GM19023 (cell line): ENCODE data around the gene BOLL.
"Not testable (repeated sequence)": the region's sequence is repeated elsewhere in the genome, so short reads cannot be mapped to it uniquely, and the experiment has no call there.

Source experiments
- ATAC-seq: cut with Tn5 transposase; IDR thresholded peaks from one replicate; pipeline ENCODE4 v1.9.1; 2021; ENCODE audit warnings: mild to moderate bottlenecking, moderate library complexity; ENCODE audit not compliant: unreplicated experiment

Gene BOLL

DNA sequence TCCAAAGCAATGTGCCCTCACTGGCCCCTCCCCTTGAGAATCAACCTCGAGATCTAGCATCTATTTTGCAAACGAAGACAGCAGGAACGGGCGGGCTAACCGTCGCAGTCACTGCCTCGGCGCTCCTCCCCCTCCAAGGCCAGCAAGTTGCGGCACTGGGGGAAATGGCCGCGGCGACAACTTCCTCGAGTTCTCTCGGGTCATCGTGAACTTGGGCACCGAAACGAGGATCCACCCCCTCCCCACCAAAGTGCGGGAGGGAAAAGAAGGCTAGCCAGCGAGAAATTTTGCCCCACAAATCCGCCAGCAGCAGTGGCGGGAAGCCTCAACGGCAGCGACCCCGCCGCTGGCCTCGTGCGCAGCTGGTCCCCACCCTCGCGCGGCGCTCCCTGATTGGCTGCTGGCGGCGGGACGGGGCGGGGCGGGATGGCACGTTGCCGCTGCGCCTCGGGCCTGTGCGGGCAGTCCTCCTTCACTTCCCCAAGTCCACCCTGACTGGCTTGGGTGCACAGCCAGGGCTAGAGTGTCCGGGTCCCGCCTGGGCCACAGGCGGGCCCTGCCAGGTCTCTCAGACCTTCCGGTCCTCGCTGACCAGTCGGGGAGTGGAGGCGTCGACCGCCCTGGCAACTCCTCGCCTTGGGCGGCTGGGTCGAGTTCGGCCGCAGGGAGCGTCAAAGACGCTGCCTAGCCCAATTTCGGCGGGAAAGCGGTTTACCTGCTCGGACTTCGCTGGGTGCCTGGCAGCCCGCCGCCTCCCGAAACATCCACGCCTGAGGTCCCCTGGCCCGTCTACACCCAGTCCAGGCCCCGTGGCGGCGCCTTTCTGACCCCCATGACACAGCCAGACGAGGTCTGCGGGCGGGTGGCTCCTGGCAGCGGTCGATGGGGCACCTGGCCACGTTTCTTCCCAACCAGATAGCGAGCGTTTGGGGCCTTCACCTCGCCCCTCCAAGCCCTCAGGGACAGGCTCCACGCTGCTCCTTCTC, at the start of gene BOLL:
TSS of gene BOLL (minus strand) at position 364 of the 986 bp plus-strand sequence. CDS start 3,469 bp downstream, outside the sequence.
- ATAC-seq = no peak

- ATAC-seq = not testable (repeated sequence)
Measured at GRCh38 chr2:197834771-197835170, 49.7 kb upstream of the BOLL start.

DNA sequence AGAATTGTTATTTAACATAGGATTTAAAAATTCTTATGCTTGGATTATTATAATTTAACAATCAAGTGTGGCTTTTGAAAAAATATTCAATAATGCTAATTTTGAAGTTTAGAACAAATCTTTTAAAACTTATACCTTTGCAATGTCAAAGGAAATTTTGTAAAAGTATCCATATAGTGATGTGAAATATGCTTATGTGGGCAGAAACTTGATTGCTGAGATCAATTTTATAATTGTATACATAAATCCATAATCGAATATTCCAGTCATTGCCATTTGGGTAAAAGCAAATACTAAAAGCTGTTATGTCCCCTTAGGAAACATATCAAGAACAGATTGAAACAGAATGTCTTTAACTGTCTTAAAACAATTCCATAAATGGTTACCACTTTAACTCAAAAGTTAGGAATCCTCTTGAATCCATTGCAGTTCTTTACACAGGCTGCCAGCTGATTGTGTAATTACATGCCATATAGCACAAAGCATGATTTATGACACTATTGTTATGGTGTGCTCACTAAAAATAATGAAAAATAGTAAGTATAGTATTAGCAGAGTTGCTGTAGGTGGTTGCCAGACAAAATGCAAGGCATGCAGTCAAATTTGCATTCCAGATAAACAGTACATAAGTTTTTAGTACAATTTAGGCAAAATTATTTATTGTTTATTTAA, 43.5 kb upstream of the BOLL start:
- ATAC-seq = no peak

DNA sequence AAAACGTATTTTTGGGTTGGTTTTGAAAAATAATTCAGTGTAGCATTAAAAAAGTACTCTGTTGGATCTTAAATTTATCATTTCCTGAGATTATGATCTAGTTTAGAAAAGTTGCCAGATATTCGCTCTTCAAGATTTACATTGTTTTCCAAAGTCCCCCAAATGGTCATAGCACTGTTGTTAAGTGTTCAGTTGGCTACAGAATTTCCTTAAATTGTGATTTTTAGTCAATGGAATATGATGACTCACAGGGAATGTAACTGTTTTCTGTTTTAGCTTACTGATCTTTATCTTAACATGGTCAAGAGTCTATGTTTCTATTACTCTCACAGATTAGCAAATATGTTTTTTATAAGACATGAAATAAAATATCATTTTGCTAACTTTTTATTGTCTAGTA, 42.5 kb upstream of the BOLL start:
- no peak for ATAC-seq

GRCh38 chr2:197822333-197822732, 37.2 kb upstream of the BOLL start:
- ATAC-seq = no peak

DNA sequence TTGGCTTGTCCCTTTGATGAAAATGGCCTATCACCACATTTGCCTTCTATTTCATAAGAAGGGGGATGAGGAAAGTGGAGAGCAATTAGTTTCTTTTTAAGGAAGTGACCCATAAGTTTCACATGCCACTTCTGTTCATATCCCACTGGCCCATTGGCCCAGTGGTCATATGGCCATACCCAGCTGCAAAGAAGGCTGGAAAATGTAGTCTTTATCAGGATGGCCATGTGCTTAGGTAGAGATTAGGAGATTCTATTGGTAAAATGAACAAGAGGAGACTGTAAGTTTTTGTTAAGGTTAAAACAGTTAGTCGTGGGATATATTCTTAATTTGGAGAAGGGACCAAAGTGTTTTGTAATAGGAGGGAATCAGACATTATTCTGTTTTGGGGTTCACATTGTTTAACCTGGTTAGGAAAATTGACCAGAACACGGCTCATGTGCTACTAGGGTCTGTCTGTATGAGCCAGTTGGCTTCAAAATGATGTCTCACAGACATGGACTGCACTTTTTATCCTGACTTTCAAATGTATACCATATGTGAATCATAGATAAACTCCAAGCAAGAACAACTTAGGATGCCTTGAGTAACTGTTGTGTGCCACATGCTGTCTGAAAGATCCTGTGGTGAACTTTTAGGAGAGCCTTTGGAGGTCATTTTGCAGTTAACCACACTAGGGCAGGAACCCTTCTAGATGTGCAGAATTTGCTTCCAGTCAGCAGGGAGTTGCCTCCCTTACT, 36.6 kb upstream of the BOLL start:
- ATAC-seq = no peak

- no peak for ATAC-seq
Measured at GRCh38 chr2:197814526-197814925, 29.4 kb upstream of the BOLL start.

DNA sequence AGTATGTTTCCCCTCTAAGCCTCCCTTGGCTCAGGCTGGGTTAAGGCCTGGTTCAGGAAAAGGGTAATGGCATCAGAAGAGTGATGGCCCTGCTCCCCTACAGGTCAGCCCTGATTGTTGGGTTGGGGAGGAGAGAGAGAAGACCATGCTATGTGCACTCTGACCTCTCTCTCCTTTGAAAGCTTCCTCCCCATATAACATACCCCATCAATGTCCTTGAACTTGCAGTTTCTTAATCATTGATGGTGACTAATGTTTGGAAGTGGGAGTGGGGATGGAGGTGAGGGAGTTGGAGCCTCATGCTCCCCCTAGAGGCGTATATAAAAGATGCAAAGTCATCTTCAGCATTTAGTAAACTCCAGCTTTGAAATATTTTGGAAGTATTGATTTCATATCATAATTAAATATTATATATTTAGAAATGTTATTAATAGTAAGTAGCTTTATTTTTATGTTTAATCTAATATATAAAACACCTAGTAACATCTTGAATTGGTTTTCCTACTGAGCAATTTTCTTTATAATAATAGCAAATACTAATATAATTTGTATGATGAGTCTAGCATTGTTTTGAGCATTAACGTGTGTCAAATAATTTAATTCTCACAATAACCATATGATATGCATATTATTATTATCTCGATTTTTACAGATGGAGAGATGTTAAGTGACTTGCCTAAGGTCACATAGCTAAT, 28.1 kb upstream of the BOLL start:
- no peak for ATAC-seq

DNA sequence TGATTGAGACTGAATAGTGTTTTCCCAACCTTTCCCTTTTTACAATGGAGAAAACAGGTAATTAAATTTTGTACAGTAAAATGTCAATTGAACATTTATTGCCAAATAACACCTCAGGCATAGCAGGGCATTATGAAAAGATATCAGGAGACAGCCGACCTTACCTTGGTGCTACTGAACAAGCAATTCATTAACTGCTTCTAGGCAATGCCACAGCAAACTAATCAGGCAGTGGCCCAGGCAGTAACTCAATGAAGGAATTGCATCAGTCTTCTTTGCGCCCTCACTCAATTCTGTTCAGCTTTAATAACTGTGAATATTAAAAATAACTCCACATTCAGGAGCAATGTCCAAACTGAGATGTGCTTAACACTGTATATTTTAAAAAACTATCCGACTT, 25.4 kb upstream of the BOLL start:
- ATAC-seq = no peak

DNA sequence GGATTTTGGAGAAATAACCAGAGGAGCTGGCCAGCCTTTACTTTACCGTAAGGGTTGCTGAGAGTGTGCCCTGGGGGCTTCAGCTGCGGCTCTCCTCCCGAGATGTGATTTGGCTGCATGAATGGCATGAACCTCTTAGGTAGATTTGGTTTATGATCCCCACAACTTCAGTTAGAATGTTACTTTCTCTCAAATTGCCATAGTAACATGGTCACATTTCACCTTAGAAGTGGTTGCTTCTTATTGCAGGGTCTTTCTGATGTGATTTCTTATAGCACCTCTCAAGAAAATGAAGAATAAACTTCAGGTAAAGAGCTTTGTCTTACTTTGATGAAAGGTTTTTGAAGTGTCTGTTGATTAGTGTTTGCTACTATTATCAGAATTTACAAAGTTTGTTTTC, 24.9 kb upstream of the BOLL start:
- no peak for ATAC-seq

DNA sequence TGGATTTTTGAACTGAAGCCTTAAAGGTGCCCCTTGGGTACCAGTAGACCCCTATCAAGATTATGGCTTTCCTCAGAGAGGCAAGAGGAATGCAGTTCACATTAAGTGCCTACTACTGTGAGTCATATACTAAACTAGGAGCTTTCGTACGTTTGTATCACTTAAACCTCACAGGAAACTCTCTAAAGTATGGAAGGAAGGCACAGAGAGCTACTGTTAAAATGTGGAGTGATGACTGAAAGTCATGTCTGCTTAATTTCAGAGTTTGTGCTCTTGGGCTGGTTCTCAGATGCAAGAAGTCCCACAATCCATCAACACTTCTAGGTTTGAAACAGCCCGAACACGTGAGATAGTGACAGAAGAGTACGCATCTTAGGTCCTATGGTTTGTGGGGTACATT, 23.9 kb upstream of the BOLL start:
- ATAC-seq = no peak

GRCh38 chr2:197805715-197806633, 20.9 kb upstream of the BOLL start:
- no peak for ATAC-seq

- peak; percentile 37 for ATAC-seq
Measured at GRCh38 chr2:197804758-197805714, 19.9 kb upstream of the BOLL start.

DNA sequence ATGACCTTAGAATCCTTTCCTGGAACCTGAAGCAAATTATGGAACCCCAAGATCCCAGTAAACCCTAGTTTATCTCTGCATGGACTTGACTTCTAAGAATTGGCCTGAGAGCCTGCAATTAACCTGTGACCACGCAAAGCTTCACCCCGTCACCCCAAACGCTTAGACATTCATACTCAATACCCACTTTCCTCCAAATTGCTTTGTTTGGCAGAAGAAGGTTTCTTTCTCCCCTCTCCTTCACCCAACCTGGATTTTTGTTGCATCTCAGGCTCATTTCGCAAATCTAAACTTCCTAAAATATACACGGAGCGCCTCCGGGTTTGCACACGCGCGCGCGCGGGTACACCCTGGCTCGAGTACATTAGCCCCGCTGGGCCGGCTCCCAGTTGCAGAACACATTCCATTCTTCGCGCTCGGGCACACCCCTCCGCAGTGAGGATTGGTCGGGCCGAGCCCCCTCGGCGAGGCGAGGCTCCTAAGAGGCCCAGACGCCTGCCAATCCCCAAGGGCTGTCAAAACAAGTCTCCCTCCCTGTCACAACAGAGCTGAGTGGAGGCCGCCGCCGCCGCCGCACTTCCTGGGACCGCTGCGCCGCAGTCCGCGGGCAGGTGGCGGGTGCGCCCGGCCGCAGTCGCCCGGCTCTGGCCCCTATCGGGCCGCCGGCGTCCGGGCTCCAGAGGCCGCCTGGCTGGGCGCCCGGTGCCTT, 19.1 kb upstream of the BOLL start, which contains the start of gene PLCL1:
TSS of gene PLCL1 (plus strand) at position 545 of the 709 bp plus-strand sequence.
- peak; percentile 100 for ATAC-seq

DNA sequence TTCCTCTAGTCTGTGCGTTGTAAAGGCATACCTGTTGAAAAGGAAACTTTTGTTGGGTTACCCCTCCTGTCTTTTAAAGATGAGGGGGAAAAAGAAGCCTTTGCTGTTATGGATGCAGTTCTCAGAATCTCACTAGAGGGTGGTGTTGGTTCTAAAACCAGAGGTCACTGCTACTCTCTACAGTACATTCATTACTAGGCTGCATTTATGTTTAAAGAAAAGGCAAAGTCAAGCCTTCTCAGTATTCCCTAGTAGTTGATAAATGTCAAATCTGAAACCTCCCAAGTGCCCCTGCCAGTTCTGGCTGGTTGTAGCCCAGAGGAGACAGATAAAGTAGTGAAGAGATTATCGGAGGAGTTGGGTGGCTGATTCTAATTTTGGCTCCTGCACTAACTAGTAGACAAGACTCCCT, 17.9 kb upstream of the BOLL start:
- ATAC-seq = no peak

DNA sequence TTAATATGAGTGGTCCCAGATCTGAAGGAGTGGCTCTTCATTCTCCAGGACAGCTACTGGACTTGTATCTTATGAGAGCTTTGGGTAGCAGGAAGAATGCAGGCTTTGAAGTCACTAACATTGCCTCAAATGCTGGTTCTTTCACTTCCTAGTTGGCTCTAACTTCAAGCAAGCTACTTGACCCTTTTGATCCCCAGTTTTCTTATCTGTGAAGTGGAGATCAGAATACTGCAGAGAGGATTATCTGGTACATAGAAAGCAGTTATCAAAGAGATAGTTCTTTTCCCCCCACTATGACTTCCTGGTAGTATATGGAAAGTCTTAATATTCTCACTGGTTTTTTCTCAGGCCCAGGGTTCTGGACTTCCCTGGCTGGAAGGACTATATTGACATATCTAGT, 15.9 kb upstream of the BOLL start:
- no peak for ATAC-seq

- ATAC-seq = no peak
Measured at GRCh38 chr2:197800091-197800490, 15.0 kb upstream of the BOLL start.

DNA sequence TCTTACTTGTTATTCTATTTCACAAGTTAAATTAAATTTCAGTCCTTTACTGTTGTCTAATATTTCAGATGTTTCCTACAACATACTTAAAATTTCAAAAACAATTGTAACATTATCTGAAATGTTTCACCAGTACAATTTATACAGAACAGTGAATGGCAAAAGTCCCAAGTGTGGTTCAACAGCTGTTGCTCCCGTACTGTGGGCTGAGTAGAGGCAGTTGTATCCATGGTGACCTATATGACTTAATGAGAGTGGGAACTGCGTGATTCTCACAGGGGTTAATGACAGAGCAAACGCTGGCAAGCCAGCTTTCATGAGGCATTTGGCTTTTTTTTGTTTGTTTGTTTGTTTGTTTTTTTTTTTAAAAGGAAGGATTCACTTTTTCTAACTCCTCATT, 13.9 kb upstream of the BOLL start:
- ATAC-seq = no peak
